Keratinocyte (primary cell): ENCODE data around the gene BRCA1. TPM values are rescaled to one million over a fixed set of nuclear protein-coding genes. Genes with fewer than 3 reads are reported as not detected.

ENCODE experiments used
- DNase-seq: peaks from one replicate; pipeline ENCODE4 v3.0.0-alpha.2; 2011; ENCODE audit warnings: low read depth, missing footprints, low spot score
- FAIRE-seq: peaks from 2 replicates; lab custom pipeline; 2011; peaks lifted over from hg19 to GRCh38; lab: Jason Lieb, UNC
- H2AFZ ChIP-seq: 2 replicates; pipeline ENCODE4 v1.6.0; 2012; ENCODE audit warnings: low read length, control low read depth, inconsistent platforms; ENCODE audit not compliant: control insufficient read depth
- H3K27ac ChIP-seq: 2 replicates; pipeline ENCODE4 v1.5.1; 2011; ENCODE audit warnings: low read length; ENCODE audit not compliant: control insufficient read depth, insufficient read depth
- H3K27me3 ChIP-seq: 3 replicates; pipeline ENCODE4 v1.6.0; 2011; ENCODE audit warnings: low read length; ENCODE audit not compliant: control insufficient read depth, insufficient read depth; ENCODE audit errors: extremely low read depth
- H3K36me3 ChIP-seq, 2 experiments: 2 replicates in 1 of 2; 3 replicates in 1 of 2; pipeline ENCODE4 v1.5.1; 2011; ENCODE audit warnings: low read length in 2 of 2, mild to moderate bottlenecking in 1 of 2; ENCODE audit not compliant: control insufficient read depth in 2 of 2, insufficient read depth in 2 of 2; ENCODE audit errors: extremely low read depth in 1 of 2
- H3K4me1 ChIP-seq: 3 replicates; pipeline ENCODE4 v1.5.1; 2011; ENCODE audit warnings: low read length; ENCODE audit not compliant: control insufficient read depth, insufficient read depth; ENCODE audit errors: extremely low read depth
- H3K4me2 ChIP-seq: 3 replicates; pipeline ENCODE4 v1.6.0; 2011; ENCODE audit warnings: low read depth, low read length; ENCODE audit not compliant: control insufficient read depth, insufficient read depth; ENCODE audit errors: extremely low read depth
- H3K4me3 ChIP-seq, 3 experiments: fragments of 200-600 bp in 1 of 3; sonication (generic) in 1 of 3; 2 replicates in 2 of 3; 3 replicates in 1 of 3; pipeline ENCODE4 v1.5.1; 2011 to 2016; ENCODE audit warnings: low read length in 3 of 3, mild to moderate bottlenecking in 3 of 3, control low read depth in 2 of 3, inconsistent platforms in 1 of 3, low read depth in 1 of 3, mixed read lengths in 1 of 3, mixed run types in 1 of 3, moderate library complexity in 1 of 3; ENCODE audit not compliant: control insufficient read depth in 2 of 3, insufficient read depth in 2 of 3; ENCODE audit errors: extremely low read depth in 1 of 3
- H3K79me2 ChIP-seq: 2 replicates; pipeline ENCODE4 v1.6.0; 2012; ENCODE audit warnings: low read length; ENCODE audit not compliant: control insufficient read depth, insufficient read depth
- H3K9ac ChIP-seq: 3 replicates; pipeline ENCODE4 v1.6.0; 2011; ENCODE audit warnings: low read length; ENCODE audit not compliant: control insufficient read depth, insufficient read depth; ENCODE audit errors: extremely low read depth
- H3K9me1 ChIP-seq: 3 replicates; pipeline ENCODE4 v1.6.0; 2011; ENCODE audit warnings: low read length; ENCODE audit not compliant: control insufficient read depth, insufficient read depth; ENCODE audit errors: extremely low read depth
- H3K9me3 ChIP-seq: 2 replicates; pipeline ENCODE4 v1.5.1; 2012; ENCODE audit warnings: low read depth, low read length; ENCODE audit not compliant: control insufficient read depth
- H4K20me1 ChIP-seq: 3 replicates; pipeline ENCODE4 v1.6.0; 2011; ENCODE audit warnings: low read length; ENCODE audit not compliant: control insufficient read depth, insufficient read depth; ENCODE audit errors: extremely low read depth
- EZH2 ChIP-seq: IDR thresholded peaks from one replicate; pipeline ENCODE4 v1.6.1; 2012; ENCODE audit warnings: inconsistent platforms, mild to moderate bottlenecking, low read length, moderate library complexity
- dilution Hi-C: fragments of 300-500 bp; cut with MboI; formaldehyde crosslinking; loops from one replicate; pipeline ENCODE4 v1.7.0; 2020; ENCODE audit warnings: low sequenced_read_pairs; ENCODE audit not compliant: extremely low pct_ligation_motif_present
- polyA plus RNA-seq, 5 experiments: library from polyadenylated mRNA; depleted of rRNA in 3 of 5; stranded (reverse) in 3 of 5; stranded (forward) in 1 of 5; unstranded in 1 of 5; fragments of >200 nt; gene quantifications; 1 replicate in 1 of 5; 2 replicates in 3 of 5; 3 replicates in 1 of 5; pipeline versions ENCODE4 v1.2.1 to v1.2.3, GENCODE V29; 2011 to 2012; ENCODE audit warnings: missing spikeins in 2 of 5, low read depth in 1 of 5, low replicate concordance in 1 of 5
- TF ChIP-seq, protein P1 (sequence below), 3 experiments: IDR thresholded peaks in 1 of 3; conservative IDR thresholded peaks in 1 of 3; optimal IDR thresholded peaks in 1 of 3; 2 replicates in 2 of 3; 3 replicates in 1 of 3; pipeline versions ENCODE3 to v1.5.1; 2011; ENCODE audit warnings: low read length in 3 of 3, mild to moderate bottlenecking in 3 of 3, moderate library complexity in 2 of 3, control low read depth in 1 of 3, inconsistent platforms in 1 of 3; ENCODE audit not compliant: insufficient read depth in 2 of 3; ENCODE audit errors: extremely low read depth in 1 of 3

BRCA1 gene
- polyA plus RNA-seq, 1 donor (not counting 4 experiments of a cell fraction or from before 2014, with no cell fraction given): 17.2 TPM

- Histone ChIP-seq H3K27ac (no peak overlapping the region), H3K36me3 (no peaks in the 10 kb centered on the region), H3K9me3 (no peaks in the 10 kb centered on the region), H2AFZ (no peak overlapping the region), H3K4me3 (no peak overlapping the region), H3K9ac (no peak overlapping the region), H3K27me3 (no peaks in the 10 kb centered on the region), H3K4me2 (no peak overlapping the region), H3K4me1 (peaks cover 3% of the 10 kb centered on the region), H3K9me1 (no peaks in the 10 kb centered on the region), H4K20me1 (no peaks in the 10 kb centered on the region), H3K79me2 (peaks cover 7% of the 10 kb centered on the region)
- DNase-seq: no peak
- dilution Hi-C loops: no loop called here
- no peak for FAIRE-seq
- TF ChIP-seq, protein P1, sequence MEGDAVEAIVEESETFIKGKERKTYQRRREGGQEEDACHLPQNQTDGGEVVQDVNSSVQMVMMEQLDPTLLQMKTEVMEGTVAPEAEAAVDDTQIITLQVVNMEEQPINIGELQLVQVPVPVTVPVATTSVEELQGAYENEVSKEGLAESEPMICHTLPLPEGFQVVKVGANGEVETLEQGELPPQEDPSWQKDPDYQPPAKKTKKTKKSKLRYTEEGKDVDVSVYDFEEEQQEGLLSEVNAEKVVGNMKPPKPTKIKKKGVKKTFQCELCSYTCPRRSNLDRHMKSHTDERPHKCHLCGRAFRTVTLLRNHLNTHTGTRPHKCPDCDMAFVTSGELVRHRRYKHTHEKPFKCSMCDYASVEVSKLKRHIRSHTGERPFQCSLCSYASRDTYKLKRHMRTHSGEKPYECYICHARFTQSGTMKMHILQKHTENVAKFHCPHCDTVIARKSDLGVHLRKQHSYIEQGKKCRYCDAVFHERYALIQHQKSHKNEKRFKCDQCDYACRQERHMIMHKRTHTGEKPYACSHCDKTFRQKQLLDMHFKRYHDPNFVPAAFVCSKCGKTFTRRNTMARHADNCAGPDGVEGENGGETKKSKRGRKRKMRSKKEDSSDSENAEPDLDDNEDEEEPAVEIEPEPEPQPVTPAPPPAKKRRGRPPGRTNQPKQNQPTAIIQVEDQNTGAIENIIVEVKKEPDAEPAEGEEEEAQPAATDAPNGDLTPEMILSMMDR (optimal IDR thresholded peaks at IDR 0.05 in 1 of 3, IDR thresholded peaks at IDR 0.05 in 1 of 3, conservative IDR thresholded peaks at IDR 0.05 in 1 of 3; ENCODE audit: extremely low read depth in 1 of 3, insufficient read depth in 2 of 3, low read length in 3 of 3): no peak
- TF ChIP-seq EZH2: no peak
These were observed 6.2 kb downstream of the BRCA1 start for GRCh38 chr17:43118679-43119615.

- H3K9me3 ChIP-seq: no peaks in the 10 kb centered on the region
- H3K27me3 ChIP-seq: no peaks in the 10 kb centered on the region
- H3K79me2 ChIP-seq: no peaks in the 10 kb centered on the region
- no peak for FAIRE-seq
- no peaks in the 10 kb centered on the region for H3K4me1 ChIP-seq
- no peaks in the 10 kb centered on the region for H3K9me1 ChIP-seq
- dilution Hi-C loops: no loop called here
- no peak for DNase-seq
- H3K27ac ChIP-seq: no peak overlapping the region
- H2AFZ ChIP-seq: no peak overlapping the region
- H4K20me1 ChIP-seq: no peaks in the 10 kb centered on the region
- H3K4me2 ChIP-seq: no peak overlapping the region
- H3K36me3 ChIP-seq: no peaks in the 10 kb centered on the region
- TF ChIP-seq, protein P1 (optimal IDR thresholded peaks at IDR 0.05 in 1 of 3, IDR thresholded peaks at IDR 0.05 in 1 of 3, conservative IDR thresholded peaks at IDR 0.05 in 1 of 3; ENCODE audit: extremely low read depth in 1 of 3, insufficient read depth in 2 of 3, low read length in 3 of 3): no peak
- TF ChIP-seq EZH2: no peak
- H3K4me3 ChIP-seq: no peak overlapping the region
- H3K9ac ChIP-seq: no peak overlapping the region
These were observed 11.0 kb downstream of the BRCA1 start for GRCh38 chr17:43114151-43114552.
